ENCODE data around the gene CCNI2.

CCNI2 gene, protein sequence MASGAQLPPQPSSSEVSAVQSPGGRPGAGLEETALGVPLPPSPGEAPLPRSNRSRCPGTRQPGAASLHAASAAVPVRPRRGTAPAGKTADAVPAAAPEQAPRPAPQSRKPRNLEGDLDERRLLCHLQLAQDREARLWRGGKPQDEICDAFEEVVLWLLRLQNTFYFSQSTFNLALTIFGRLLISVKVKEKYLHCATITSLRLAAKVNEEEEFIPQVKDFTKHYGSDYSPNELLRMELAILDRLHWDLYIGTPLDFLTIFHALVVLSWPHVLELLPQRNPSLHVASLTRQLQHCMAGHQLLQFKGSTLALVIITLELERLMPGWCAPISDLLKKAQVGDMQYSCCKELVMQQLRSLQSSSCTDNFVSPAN
- 7.4 to 29.3 (median 15.3) reads per million in 9 experiments for total RNA-seq

DNA sequence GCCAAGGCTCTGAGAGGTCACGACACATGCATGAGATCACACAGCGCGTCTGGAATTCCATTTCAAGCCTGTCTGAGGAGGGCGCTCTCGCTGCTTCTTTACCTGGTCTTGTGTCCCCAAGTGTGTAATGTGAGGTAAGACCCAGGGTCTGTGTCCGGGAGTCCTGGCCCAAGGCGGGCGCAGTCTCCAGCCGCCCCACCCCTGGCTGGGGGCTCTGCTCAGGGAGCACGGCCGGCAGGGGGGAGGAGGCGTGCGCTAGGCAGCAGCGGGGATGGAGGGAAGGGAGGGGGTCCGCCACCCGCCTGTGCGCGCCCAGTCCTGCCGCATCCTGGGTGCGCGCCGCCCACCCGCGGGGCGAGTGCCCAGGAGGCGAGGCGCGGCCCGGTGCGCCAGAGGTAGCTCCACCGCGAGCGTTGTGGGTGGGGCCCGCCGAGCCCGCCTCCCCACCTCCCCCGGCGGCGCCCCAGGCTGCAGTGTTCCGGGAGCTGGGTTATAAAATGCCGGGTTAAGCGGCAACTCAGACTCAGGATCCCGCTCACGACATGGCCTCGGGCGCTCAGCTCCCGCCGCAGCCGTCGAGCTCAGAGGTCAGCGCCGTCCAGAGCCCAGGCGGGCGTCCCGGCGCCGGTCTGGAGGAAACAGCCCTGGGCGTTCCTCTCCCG, at the start of gene CCNI2:
CCNI2 (plus strand) TSS at position 473 of the 662 bp plus-strand sequence; CDS start at position 543, 70 bp downstream.
- Mint-ChIP-seq H3K9me3 (no peaks in the 10 kb centered on the region), H3K27me3 (peaks cover 0 to 12% of the 10 kb centered on the region in 2 donors), H3K4me1 (ENCODE audit: low read depth in 2 of 2) (peaks cover 0 to 4% of the 10 kb centered on the region in 2 donors), H3K27ac (peak within 1 kb of the TSS; percentile 62 to 68), H3K36me3 (ENCODE audit: insufficient read depth) (peaks cover 11% of the 10 kb centered on the region), H3K4me3 (peak within 1 kb of the TSS; percentile 75 to 76)
- ATAC-seq (replicated peaks) = peak; percentile 86
- peak; percentile 56 to 59 (median 58) for DNase-seq

DNA sequence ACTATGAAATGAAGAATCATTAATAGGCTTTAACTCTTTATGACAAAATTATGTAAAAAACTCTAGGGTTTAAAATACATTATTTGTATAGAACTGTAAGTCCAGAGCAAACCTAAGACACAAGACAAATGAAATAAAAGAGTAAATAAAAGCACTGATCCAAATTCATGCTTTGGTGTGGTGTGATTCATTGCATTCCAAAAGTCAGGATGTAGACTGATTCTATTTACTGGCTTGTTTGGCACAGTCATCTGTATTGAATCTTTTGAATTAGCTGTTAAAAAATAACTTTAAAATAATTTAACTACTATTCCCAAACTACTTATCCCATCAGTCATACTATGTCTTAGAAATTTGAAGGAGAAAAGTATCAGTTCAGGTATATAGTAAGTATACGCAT, 42.4 kb upstream of the CCNI2 start:
- no peaks in the 10 kb centered on the region for H3K27me3 Mint-ChIP-seq
- no peak overlapping the region for H3K4me3 Mint-ChIP-seq
- H3K27ac Mint-ChIP-seq = no peak overlapping the region
- no peaks in the 10 kb centered on the region for H3K9me3 Mint-ChIP-seq
- H3K4me1 Mint-ChIP-seq (ENCODE audit: low read depth in 2 of 2) = peaks cover 0 to 2% of the 10 kb centered on the region in 2 donors
- DNase-seq (no peak), ATAC-seq (replicated peaks) (no peak)
- peaks cover 40% of the 10 kb centered on the region for H3K36me3 Mint-ChIP-seq (ENCODE audit: insufficient read depth)

- no peaks in the 10 kb centered on the region for H3K9me3 Mint-ChIP-seq
- H3K4me1 Mint-ChIP-seq (ENCODE audit: low read depth in 2 of 2) = peaks cover 0 to 2% of the 10 kb centered on the region in 2 donors
- peaks cover 12% of the 10 kb centered on the region for H3K36me3 Mint-ChIP-seq (ENCODE audit: insufficient read depth)
- H3K4me3 Mint-ChIP-seq = no peak overlapping the region
- DNase-seq = no peak
- ATAC-seq (replicated peaks) = no peak
- H3K27ac Mint-ChIP-seq = no peak overlapping the region
- H3K27me3 Mint-ChIP-seq = no peaks in the 10 kb centered on the region
These were observed 38.6 kb upstream of the CCNI2 start for GRCh38 chr5:132708645-132709044.

DNA sequence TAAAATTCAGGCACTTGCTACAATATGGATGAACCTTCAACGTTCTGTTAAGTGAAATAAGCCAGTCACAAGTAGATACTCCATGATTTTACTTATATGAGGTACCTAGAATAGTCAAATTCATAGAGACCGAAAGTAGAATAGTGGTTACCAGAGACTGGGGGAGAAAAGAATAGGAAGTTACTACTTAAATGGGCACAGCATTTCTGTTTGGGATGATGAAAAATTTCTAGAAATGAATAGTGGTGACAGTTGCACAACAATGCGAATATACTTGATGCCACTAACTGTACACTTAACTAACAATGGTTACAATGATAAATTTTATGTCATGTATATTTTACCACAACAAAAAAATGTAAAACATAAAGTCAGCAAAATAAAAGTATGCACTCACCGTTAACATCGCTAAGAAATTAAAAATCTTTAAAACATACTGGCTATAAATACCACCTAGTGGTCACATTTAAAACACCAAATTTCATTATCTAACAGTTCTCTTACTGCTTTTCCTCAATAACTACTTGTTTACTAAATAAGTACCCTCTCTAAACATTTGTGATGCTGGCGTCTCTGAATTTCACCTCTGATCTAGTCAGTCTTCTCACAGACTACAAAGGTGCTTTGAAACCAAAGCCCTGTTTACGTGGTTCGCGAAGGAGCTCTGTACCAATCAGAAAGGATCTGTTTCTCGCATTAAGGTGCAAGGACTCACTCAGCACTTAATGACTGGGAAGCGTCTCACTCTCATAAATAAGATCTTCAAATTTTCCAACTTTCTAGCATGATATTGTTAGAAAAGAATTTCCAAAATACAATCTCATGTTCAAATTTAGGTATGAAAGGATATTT, 32.5 kb upstream of the CCNI2 start:
- no peaks in the 10 kb centered on the region for H3K27me3 Mint-ChIP-seq
- H3K4me1 Mint-ChIP-seq (ENCODE audit: low read depth in 2 of 2) = peaks cover 5 to 10% of the 10 kb centered on the region in 2 donors
- H3K27ac Mint-ChIP-seq = no peak overlapping the region
- ATAC-seq (replicated peaks) = no peak
- no peaks in the 10 kb centered on the region for H3K9me3 Mint-ChIP-seq
- H3K4me3 Mint-ChIP-seq = peak overlapping the region in 1 of 2 donors; percentile 18
- no peak for DNase-seq
- peaks cover 4% of the 10 kb centered on the region for H3K36me3 Mint-ChIP-seq (ENCODE audit: insufficient read depth)

DNA sequence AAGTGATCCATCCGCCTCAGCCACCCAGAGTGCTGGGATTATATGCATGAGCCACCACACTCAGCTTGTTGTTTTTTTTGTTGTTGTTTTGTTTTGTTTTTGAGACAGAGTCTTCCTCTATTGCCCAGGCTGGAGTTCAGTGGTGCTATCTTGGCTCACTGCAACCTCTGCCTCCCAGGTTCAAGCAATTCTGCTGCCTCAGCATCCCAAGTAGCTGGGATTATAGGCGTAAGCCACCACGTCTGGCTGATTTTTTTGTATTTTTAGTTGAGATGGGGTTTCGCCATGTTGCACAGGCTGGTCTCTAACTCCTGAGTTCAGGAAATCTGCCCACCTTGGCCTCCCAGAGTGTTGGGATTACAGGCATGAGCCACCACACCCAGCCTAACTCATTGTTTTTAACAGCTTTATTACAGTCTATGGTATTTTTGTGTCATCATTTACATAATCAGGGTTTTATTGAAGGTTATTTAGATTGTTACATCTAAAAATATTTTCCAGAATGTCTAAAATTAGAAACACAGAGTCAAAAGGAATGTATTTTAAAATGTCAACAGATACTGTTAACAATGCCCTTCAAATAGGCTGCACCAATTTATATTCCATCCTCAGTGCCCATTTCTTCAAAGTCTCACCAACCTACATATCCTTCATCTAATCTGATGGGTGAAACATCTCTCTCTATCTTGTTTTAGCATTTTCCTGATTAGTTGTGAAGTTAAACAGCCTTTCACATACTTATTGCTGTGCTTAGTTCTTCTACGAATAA, 28.5 kb upstream of the CCNI2 start:
- Mint-ChIP-seq H3K36me3 (ENCODE audit: insufficient read depth) (peaks cover 19% of the 10 kb centered on the region), H3K27ac (no peak overlapping the region), H3K27me3 (no peaks in the 10 kb centered on the region), H3K4me1 (ENCODE audit: low read depth in 2 of 2) (peaks cover 5 to 10% of the 10 kb centered on the region in 2 donors), H3K9me3 (no peaks in the 10 kb centered on the region), H3K4me3 (no peak overlapping the region)
- ATAC-seq (replicated peaks) = no peak
- DNase-seq = no peak

DNA sequence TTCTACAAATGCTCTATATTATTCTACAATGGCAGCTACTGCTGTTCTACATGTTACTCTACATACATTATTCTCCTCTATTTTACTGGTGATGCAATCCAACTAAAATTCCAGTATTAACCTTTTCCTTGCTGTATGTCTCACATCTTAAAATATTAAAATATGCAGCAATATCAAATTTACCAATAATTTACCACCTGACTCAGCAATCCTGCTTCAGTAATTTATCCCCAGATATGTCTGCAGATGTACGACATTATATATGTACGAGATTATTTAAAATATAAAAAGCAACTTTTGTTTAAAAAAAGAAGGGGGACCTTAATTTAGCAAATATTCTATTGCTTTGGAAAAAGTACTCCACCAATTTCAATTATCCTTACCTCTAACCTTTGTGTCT, 21.5 kb upstream of the CCNI2 start:
- H3K4me1 Mint-ChIP-seq (ENCODE audit: low read depth in 2 of 2) = peaks cover 8 to 9% of the 10 kb centered on the region in 2 donors
- H3K36me3 Mint-ChIP-seq (ENCODE audit: insufficient read depth) = peaks cover 20% of the 10 kb centered on the region
- H3K27ac Mint-ChIP-seq = no peak overlapping the region
- no peak for ATAC-seq (replicated peaks)
- DNase-seq = no peak
- no peaks in the 10 kb centered on the region for H3K27me3 Mint-ChIP-seq
- no peak overlapping the region for H3K4me3 Mint-ChIP-seq
- no peaks in the 10 kb centered on the region for H3K9me3 Mint-ChIP-seq

GRCh38 chr5:132729896-132730295, 17.3 kb upstream of the CCNI2 start:
- Mint-ChIP-seq H3K4me1 (ENCODE audit: low read depth in 2 of 2) (peaks cover 8 to 14% of the 10 kb centered on the region in 2 donors), H3K36me3 (ENCODE audit: insufficient read depth) (peaks cover 28% of the 10 kb centered on the region), H3K9me3 (no peaks in the 10 kb centered on the region), H3K27me3 (no peaks in the 10 kb centered on the region), H3K4me3 (no peak overlapping the region), H3K27ac (no peak overlapping the region)
- ATAC-seq (replicated peaks) = no peak
- DNase-seq = no peak

DNA sequence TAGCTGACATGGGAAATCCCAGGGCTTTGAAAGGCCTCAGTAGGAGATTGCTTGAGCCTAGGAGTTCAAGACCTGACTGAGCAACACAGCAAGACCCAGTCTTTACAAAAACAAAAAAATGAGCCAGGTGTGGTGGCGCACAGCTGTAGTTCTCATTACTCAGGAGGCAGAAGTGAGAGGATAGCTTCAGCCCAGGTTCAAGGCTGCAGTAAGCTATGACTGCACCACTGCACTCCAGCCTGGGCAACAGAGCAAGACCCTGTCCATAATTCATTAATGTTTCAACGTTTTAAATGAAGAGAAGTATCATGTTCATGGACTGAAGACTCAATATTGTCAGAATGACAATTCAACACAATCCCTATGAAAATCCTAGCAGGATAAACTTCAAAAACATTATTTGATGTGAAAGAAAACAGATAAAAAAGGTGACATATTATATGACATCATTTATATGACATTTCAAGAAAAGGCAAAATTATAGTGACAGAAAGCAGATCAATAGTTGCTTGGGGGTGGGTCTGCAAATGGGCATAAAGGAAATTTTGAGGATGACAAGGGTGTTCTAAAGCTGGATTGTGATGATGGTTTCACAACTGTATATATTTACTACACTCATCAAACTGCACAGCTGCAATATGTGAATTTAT, 13.6 kb upstream of the CCNI2 start:
- Mint-ChIP-seq H3K36me3 (ENCODE audit: insufficient read depth) (peaks cover 25% of the 10 kb centered on the region), H3K4me1 (ENCODE audit: low read depth in 2 of 2) (peaks cover 26 to 39% of the 10 kb centered on the region in 2 donors), H3K27ac (no peak overlapping the region), H3K4me3 (no peak overlapping the region), H3K9me3 (no peaks in the 10 kb centered on the region), H3K27me3 (no peaks in the 10 kb centered on the region)
- no peak for ATAC-seq (replicated peaks)
- no peak for DNase-seq

GRCh38 chr5:132734687-132735086, 12.5 kb upstream of the CCNI2 start:
- Mint-ChIP-seq H3K27me3 (no peaks in the 10 kb centered on the region), H3K36me3 (ENCODE audit: insufficient read depth) (peaks cover 18% of the 10 kb centered on the region), H3K4me3 (no peak overlapping the region), H3K4me1 (ENCODE audit: low read depth in 2 of 2) (peaks cover 24 to 37% of the 10 kb centered on the region in 2 donors), H3K27ac (no peak overlapping the region), H3K9me3 (no peaks in the 10 kb centered on the region)
- DNase-seq (no peak), ATAC-seq (replicated peaks) (no peak)

- Mint-ChIP-seq H3K36me3 (ENCODE audit: insufficient read depth) (peaks cover 18% of the 10 kb centered on the region), H3K4me3 (peak within 1 kb of the TSS; percentile 92), H3K27me3 (peaks cover 0 to 5% of the 10 kb centered on the region in 2 donors), H3K27ac (peak within 1 kb of the TSS; percentile 87 to 94), H3K4me1 (ENCODE audit: low read depth in 2 of 2) (peaks cover 23 to 35% of the 10 kb centered on the region in 2 donors), H3K9me3 (no peaks in the 10 kb centered on the region)
- DNase-seq (peak; percentile 96 to 98 (median 97)), ATAC-seq (replicated peaks) (peak; percentile 82)
These were observed 10.1 kb upstream of the CCNI2 start, which contains the start of gene KIF3A for GRCh38 chr5:132736853-132737833. TSS of gene KIF3A (minus strand) at chr5:132737546. CDS start at chr5:132737419, 127 bp downstream.

DNA sequence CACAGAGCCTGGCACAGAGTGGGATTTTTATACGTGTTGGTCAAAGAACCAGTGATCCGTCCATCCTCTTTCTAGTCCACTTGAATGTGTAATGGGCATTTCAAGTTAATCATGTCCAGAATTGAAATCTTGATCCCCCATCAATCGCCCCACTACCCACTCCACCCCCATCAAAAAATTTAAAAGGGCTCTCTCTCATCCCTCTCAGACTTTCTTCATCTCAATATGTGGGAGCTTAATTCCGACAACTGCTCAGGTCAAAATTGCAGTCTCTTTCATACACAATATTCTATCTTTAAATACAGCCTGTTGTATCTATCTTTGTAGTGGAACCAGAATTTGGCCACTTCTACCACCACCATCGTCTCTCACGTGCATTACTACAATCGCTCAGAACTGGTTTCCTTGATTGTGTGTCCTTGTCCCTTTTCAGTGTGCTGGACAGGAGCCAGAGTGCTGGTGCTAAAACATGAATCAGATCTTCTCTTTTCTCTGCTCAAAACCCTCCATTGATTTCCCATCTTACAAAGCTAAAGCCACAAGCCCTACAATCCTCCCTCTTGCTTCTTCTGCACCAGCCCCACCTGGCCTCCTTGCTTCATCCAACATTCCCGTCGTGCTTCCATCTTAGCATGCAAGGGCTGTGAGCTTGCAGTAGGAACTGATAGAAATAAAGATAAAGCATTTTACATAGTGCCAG, 9.1 kb upstream of the CCNI2 start:
- Mint-ChIP-seq H3K4me3 (peak overlapping the region; percentile 92), H3K27me3 (peaks cover 0 to 14% of the 10 kb centered on the region in 2 donors), H3K4me1 (ENCODE audit: low read depth in 2 of 2) (peaks cover 23 to 34% of the 10 kb centered on the region in 2 donors), H3K9me3 (no peaks in the 10 kb centered on the region), H3K36me3 (ENCODE audit: insufficient read depth) (peaks cover 11% of the 10 kb centered on the region), H3K27ac (peak overlapping the region; percentile 87 to 94)
- ATAC-seq (replicated peaks) (no peak), DNase-seq (no peak)

Measured in effector memory CD8-positive, alpha-beta T cell (primary cell).